Inferior parietal cortex (tissue), 1 donor: Measurements from ENCODE around the gene LCORL.
"Not testable (repeated sequence)": the region's sequence is repeated elsewhere in the genome, so short reads cannot be mapped to it uniquely, and the experiment has no call there.

Experiments used
- DNase-seq: peaks from one replicate; pipeline ENCODE4 v3.0.0-alpha.2; 2016; ENCODE audit errors: extremely low spot score

LCORL gene

DNA sequence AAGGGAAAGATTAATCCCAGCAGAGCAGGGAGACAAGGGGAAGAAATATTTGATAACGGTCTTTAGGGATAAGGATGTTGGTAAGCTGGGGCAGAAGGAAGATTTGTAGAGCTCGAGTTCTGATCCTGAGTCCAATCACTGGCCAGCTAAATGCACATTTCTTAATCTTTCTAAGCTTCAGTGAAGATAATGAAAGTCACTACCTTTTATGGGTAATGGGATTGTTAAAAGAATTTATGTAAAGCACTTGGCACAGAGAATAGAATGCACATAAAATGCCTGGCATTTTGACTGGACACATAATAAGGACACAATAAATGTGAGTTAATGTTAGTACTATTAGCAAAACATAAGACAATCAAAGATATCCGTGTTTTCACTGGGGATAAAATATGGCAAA lies 167.5 kb downstream of the LCORL start:
- no peak for DNase-seq

DNA sequence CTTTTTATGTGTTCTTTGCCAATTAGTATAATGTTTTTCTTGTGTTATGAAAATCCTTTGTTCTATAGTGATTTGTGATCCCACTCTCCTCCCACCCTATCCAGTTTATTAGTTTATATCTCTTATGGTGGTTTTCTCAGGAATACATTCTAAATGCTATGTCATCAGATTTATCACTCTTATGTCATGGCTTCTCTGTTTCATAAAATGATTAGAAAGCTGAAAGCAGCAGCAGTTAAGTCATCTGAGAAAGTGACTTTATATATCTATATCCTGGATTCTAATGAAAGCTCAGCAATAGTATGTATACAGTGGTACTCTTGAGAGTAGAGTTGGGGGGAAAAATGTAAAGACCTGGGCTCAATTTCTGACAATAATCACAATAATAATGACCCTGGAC lies 169.6 kb downstream of the LCORL start:
- DNase-seq = no peak

DNA sequence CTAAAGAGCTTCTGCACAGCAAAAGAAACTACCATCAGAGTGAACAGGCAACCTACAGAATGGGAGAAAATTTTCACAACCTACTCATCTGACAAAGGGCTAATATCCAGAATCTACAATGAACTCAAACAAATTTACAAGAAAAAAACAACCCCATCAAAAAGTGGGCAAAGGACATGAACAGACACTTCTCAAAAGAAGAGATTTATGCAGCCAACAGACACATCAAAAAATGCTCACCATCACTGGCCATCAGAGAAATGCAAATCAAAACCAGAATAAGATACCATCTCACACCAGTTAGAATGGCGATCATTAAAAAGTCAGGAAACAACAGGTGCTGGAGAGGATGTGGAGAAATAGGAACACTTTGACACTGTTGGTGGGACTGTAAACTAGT lies 171.3 kb downstream of the LCORL start:
- not testable (repeated sequence) for DNase-seq

DNA sequence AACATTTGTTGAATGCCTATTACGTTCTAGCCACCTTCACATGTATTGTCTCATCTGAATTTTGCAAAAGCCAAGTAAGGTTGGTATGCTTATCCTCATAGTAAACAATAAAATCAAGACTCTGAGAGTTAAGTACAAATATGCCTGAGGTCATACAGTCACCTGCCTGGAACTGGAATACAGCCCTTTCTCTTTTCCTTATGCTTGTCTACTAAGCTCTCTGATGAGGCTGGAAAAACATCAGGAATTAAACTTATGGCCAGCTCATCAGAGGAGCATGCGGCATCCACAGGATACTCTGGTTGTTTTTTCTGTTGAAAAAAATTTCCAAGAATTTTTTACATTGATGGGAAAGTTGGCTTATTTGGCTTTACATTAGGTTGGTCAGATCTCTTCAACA lies 175.3 kb downstream of the LCORL start:
- no peak for DNase-seq

DNA sequence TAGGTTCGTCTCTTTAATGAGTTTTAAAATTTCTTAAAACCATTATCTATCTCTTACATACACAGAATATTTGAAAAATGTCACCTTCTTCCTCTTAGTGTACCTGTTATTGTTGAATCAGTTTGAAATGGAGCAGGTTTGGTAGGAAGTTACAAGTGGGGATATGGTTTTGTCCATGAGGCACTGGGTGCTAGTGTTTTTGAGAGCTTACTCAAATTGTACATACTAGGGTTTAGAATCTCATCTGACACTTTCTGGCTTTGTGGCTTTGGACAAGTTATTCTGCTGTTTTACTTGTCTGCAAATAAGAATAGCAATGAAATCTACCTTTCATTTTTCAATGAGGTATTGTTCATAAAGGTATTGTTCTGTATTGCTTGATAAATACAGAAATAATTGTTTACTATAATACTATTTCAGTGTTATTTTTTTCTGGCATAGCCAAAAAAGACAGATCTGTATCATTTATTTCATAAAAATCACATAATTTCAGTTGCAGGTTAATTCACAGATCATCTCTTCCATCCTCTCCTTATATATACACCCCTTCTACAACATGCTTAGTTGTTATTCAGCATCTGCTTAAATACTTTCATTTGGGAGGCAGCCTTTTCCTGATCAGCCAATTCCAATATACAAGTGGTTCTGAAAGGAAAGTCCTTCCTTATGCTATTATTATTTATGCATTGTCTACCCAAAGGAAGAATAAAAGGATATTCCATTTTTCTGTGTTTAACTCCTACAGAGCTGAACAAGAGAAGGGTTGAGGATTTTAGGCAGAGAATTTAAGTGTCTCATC lies 197.5 kb downstream of the LCORL start:
- no peak for DNase-seq

DNA sequence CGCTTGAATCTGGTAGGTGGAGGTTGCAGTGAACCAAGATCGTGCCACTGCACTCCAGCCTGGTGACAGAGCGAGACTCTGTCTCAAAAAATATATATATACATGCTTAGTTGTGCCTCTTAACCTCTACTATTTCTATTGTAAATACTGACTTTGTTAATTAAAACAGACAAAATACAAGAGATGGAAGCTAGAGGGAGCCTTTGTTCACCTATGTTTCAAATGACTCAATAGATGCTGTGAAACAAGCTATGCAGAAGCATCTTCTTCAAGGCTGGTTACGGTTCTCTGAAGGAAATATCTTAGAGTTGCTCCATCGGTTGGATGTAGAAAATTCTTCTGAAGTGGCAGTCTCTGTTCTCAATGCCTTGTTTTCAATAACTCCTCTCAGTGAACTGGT lies 204.5 kb downstream of the LCORL start:
- peak; percentile 73 for DNase-seq

DNA sequence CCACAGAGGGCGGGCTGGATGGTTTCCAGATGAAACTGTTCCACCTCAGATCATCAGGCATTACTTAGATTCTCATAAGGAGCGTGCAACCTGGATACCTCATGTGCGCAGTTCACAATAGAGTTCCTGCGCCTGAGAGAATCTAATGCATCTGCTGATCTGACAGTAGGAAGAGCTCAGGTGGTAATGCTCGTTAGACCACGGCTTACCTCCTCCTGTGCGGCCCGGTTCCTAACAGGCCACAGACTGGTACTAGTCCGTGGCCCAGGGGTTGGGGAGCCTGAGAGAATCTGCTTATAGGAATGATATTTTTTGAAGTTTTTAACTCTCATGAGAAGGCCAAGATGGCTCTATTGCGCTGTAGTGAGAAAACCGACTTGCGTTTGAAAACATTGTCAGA lies 205.4 kb downstream of the LCORL start:
- no peak for DNase-seq

DNA sequence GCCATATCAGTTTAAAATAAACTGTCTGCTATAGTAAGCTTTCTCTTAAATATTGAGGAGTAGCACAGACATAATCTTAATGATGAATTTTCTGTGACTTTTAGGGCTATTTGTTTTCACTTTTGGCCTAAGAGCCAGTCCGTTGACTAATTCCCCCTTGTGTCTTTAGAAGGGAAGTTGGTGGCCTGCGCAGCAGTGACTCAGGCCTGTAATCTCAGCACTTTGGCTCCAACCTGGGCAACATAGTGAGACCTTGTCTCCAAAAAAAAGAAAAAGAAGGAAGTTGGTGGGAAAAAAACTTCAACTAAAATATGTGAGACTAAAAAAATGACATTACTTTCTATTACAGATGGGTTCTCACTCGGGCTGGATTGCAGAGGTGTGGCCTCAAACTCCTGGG lies 207.4 kb downstream of the LCORL start:
- DNase-seq = no peak

DNA sequence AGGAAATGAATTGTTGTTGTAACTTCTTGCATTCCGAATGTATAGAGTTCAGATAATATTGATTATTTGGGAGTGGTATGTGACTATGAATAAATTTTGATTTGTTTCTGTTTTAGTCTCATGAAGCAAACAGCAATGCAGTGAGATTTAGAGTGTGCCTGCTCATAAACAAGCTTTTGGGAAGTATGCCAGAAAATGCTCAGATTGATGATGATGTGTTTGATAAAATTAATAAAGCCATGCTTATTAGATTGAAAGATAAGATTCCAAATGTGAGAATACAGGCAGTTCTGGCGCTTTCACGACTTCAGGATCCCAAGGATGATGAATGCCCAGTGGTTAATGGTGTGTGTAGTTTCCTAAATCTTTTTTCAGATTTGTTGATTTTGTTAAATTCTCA lies 208.8 kb downstream of the LCORL start:
- DNase-seq = no peak

DNA sequence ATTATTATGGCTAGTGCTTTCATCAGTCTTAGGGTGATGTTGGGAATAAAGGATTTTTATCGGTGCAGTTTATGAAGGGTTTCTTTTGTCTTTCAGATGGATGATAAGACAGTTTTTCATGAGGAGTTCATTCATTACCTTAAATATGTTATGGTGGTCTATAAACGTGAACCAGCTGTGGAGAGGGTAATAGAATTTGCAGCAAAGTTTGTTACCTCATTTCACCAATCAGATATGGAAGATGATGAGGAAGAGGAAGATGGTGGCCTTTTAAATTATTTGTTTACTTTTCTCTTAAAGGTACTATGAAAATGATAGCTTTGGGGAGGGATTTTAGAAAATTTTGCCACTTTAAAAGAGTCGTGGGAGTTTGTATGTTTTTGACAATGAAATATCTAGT lies 209.4 kb downstream of the LCORL start:
- no peak for DNase-seq

DNA sequence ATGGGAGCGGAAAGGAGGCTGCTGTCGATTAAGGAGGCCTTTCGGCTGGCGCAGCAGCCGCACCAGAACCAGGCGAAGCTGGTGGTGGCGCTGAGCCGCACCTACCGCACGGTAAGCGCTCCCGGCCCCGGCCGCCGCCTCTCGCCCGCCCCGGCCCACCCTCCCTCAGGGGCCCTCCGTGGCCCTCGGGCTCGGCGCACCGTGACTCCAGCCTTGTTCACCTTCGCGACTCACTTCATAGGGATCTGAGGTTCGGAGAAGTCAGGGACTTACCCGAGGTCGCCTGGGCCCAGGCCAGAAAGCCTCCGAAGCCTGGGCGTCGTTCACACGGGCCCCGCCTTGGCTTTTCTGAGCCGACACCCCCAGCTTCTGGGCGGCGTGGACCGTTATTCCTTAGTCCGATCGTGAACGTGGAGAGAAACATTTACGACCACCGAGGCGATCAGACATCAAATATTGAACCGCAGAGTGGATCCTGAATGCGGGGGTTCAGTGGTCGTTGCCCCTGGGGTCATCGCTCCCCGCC lies 210.4 kb downstream of the LCORL start:
- no peak for DNase-seq

DNA sequence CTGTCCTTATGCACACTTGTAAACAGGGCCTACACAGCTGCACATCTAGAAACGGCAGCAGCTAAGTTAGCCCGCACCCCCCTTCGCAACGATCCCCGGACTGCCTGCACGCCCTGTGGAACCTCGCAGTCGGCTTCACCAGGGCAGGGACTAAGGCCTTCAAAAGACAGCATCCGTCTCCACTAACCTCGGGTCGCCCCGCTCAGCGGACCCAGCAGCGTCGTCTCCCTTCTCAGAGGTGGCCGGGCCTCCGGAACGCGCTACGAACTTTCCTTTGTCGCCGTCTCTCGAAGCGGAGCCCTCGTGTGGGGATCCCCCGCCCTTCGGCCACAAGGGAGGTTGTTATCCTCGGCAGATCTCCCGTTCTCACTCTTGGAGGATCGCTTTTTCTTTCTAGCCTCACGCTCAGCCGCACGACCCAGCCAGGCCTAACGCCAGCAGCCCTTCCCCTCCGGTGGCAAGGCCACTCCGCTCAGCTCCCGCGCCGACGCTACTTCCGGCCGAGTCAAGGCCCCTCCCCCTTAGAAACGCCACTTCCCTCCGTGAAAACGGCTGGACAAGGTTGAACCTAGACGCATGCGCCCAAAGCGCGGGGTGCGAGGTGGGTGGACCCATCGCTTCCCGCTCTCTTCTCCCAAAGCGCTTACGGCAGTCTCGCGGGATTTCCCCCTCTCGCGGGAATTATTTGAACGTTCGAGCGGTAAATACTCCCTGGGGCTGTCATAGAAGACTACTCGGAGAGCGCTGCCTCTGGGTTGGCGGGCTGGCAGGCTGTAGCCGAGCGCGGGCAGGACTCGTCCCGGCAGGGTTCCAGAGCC lies 211.1 kb downstream of the LCORL start, which contains the start of the genes DCAF16 and NCAPG:
Gene DCAF16, minus strand, starts transcription at position 498 of the 818 bp plus-strand sequence. CDS start 6,616 bp downstream, outside the sequence.
Gene NCAPG, plus strand, starts transcription at position 720 of the 818 bp plus-strand sequence. CDS start 99 bp downstream, outside the sequence.
- DNase-seq = peak; percentile 100

DNA sequence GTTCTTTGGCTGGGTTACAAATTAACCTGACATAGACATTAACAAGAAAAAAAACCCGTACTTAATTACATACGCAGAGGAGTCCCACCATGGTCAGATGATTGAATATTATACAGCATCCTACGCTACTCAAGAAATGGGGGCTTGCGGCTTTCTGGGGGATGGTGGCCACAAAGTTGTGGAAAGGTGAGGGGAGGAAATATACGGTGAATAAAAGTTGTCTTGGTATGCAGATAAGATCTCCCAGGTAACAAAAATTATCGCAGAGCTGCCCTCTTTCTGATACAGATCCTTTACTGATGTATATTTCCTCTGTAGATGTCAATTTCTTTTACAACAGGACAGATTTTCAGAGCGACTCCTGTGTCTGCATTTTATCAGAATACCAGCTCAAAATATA lies 211.9 kb downstream of the LCORL start:
- no peak for DNase-seq

DNA sequence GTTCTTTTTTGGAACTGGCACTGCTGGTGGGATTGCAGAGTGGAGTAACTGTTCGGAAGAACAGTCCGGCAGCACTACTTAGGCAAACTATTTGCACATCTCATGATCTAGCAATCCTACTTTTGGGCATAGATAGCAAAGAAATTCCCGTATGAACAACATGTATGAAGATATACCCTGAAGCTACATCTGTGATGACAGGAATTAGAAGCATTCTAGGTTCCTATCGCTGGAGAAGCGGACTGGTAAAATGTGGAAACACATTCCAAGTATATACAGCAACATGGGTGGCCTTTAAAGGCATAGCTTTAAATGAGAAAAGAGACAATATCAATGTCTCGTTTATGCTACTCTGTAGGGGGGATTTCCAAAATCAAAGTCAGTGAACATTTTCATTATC lies 214.1 kb downstream of the LCORL start:
- DNase-seq = no peak

DNA sequence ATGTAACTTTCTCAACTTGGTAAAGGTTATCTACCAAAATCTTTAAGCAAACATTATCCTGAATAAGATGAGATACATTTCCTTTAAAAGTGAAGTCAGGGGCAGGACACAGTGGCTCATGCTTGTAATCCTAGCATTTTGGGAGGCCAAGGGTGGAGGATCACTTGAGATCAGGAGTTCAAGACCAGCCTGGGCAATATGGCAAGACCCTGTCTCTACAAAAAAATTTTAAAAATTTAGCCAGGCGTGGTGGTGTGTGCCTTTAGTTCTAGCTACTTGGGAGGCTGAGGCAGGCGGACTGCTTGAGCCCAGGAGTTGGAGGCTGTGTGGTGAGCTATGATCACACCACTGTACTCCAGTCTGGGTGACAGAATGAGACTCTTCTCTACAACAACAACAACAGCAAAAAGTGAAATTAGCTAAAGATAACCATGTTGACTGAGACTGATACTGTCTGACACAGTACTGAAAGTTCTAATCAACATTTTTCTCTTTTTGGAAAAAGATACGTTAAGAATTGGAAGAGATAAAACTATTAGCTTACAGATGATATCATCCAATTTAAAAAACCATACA lies 215.9 kb downstream of the LCORL start:
- no peak for DNase-seq

DNA sequence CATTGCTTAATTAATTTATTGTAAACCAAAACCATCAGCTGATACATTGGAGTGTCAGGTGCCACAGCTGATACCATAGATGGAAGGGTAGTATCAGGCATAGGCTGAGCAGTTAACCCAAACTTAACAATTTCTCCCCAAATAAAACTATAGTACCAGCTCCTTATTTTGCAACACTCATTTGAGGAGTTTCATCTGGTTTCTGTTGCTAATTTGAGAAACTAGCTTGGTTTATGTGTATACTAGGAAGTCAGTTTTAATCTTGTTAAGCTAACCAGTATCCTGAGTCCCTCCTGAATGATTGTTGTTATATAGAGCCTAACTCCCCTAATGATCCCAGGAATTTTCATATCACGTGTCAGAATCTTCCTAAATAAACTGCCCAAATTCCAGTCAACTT lies 223.7 kb downstream of the LCORL start:
- no peak for DNase-seq

DNA sequence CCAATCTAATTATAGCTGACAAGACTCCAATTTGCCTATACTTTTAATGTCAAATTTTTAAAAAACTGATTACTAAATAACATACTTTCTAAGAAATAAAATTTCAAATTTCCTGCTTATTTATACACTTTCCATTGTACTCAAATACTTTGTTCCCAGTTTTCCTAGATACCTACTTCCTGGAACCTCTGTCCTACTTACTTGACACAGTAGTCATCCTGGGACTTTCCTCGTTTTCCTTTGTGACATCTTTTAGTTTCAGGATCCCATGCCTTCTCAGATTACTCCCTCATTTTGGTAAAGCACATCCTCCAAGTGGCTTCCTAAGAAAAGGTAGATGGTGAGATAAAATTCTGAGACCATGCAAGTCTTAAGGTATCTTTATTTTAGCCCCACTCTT lies 226.8 kb downstream of the LCORL start:
- no peak for DNase-seq
